Measurements from ENCODE around the gene DENND5A.

Gene DENND5A

DNA sequence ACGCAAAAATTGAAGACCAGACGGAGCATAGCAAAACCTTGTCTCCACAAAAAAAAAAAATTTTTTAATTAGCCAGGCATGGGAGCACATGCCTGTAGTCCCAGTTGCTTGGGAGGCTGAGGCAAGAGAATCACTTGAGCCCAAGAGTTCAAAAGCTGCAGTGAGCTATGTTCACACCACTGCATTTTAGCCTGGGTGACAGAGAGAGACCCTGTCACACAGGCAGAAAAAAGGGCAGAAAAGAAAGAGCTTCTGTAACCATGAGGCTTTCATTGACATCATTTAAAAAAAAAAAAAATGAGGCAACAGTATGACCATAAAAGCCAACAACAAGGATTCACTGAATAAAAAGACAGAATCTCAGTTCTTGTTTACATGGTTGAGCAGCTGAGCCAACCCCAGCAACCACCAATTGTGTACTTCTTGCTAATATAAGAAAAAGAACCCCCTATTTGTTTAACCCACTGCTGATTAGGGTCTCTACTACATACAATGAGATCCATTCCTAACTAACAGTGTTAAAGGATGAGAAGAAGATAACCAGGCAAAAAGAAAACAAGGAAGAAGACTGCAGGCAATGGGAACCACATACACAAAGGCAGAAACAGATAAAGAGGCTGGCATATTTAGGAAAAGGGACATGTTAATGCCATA is 87.6 kb downstream of the DENND5A start:
- Histone ChIP-seq H4K8ac (ENCODE audit: low read depth, low read length) (no peak overlapping the region), H3K4me3 (ENCODE audit: low read length) (no peak overlapping the region), H2BK15ac (replicated peaks; ENCODE audit: low read depth) (no peak overlapping the region), H3K79me1 (ENCODE audit: low read length) (peaks cover 3% of the 10 kb centered on the region), H3K27me3 (ENCODE audit: insufficient read depth, low read length, poor library complexity) (no peaks in the 10 kb centered on the region), H3K23ac (ENCODE audit: low read length) (no peak overlapping the region), H3K4ac (ENCODE audit: low read depth, low read length) (no peak overlapping the region), H2BK5ac (ENCODE audit: low read length) (no peak overlapping the region), H3K4me2 (ENCODE audit: low read length) (no peak overlapping the region), H3K4me1 (ENCODE audit: control insufficient read depth, low read depth, low read length) (peaks cover 10% of the 10 kb centered on the region), H3K18ac (ENCODE audit: low read length) (no peak overlapping the region), H3K9ac (ENCODE audit: low read length) (no peak overlapping the region), H3K36me3 (ENCODE audit: control insufficient read depth, insufficient read depth, low read length) (no peaks in the 10 kb centered on the region), H2BK120ac (ENCODE audit: low read depth, low read length) (peak overlapping the region; percentile 28), H3K27ac (ENCODE audit: low read depth, low read length) (peak overlapping the region; percentile 45), H3K79me2 (ENCODE audit: control insufficient read depth, insufficient read depth, low read length) (no peaks in the 10 kb centered on the region), H4K5ac (ENCODE audit: low read length) (no peak overlapping the region), H2AK5ac (ENCODE audit: low read length) (no peak overlapping the region), H3K56ac (ENCODE audit: low read length) (peak overlapping the region; percentile 53)
- peak; percentile 67 for DNase-seq
- no CpG with 5 or more reads among the region's 2 CpGs for WGBS (ENCODE audit: extremely low coverage, insufficient coverage, low lambda C conversion rate)

DNA sequence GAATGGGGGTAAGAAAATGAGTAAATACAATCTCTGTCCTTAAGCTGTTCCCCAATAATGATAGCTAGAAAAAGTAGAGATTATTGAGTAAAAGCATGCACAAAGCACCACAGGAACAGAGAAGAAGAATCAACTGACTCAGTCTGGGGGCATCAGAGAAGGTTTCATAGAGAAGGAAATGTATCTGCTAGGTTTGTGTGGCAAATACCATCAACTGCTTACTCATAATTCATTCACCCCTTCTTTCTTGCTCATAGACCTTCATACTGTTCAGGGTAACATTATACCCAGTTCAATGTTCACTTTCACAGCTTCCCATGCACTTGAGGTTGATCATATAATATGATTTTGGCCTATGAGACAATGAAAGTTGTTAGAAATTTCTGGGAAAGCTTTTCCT is 88.6 kb downstream of the DENND5A start:
- H3K4me3 ChIP-seq (ENCODE audit: low read length): no peak overlapping the region
- no peak overlapping the region for H4K8ac ChIP-seq (ENCODE audit: low read depth, low read length)
- H2BK15ac ChIP-seq (replicated peaks; ENCODE audit: low read depth): peak overlapping the region; percentile 57
- no peak overlapping the region for H4K5ac ChIP-seq (ENCODE audit: low read length)
- no peak overlapping the region for H2AK5ac ChIP-seq (ENCODE audit: low read length)
- H2BK120ac ChIP-seq (ENCODE audit: low read depth, low read length): no peak overlapping the region
- H3K18ac ChIP-seq (ENCODE audit: low read length): no peak overlapping the region
- H3K27me3 ChIP-seq (ENCODE audit: insufficient read depth, low read length, poor library complexity): no peaks in the 10 kb centered on the region
- H3K79me1 ChIP-seq (ENCODE audit: low read length): peaks cover 9% of the 10 kb centered on the region
- H3K23ac ChIP-seq (ENCODE audit: low read length): no peak overlapping the region
- H3K9ac ChIP-seq (ENCODE audit: low read length): no peak overlapping the region
- no peak overlapping the region for H3K4me2 ChIP-seq (ENCODE audit: low read length)
- no peaks in the 10 kb centered on the region for H3K36me3 ChIP-seq (ENCODE audit: control insufficient read depth, insufficient read depth, low read length)
- peaks cover 10% of the 10 kb centered on the region for H3K4me1 ChIP-seq (ENCODE audit: control insufficient read depth, low read depth, low read length)
- no peak for DNase-seq
- H3K56ac ChIP-seq (ENCODE audit: low read length): no peak overlapping the region
- H2BK5ac ChIP-seq (ENCODE audit: low read length): no peak overlapping the region
- no peak overlapping the region for H3K27ac ChIP-seq (ENCODE audit: low read depth, low read length)
- no peaks in the 10 kb centered on the region for H3K79me2 ChIP-seq (ENCODE audit: control insufficient read depth, insufficient read depth, low read length)
- no peak overlapping the region for H3K4ac ChIP-seq (ENCODE audit: low read depth, low read length)

DNA sequence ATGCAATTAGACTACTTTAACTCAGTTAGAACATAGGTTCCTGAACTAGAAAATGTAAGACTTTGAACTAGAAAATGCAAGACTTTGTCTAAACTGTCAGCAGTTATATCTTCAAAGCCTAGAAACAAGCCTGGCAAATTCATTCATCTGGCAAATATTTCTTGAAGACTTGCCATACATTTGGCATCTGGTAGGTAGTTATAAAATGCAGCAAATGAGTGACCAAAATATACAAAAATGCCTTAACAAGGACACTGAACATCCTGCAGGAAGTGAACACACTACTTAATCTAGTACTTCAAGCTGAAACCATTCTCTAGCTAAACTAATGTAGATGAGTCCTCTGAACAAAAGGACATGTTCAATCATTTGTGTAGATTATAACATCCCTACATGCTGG is 89.0 kb downstream of the DENND5A start:
- H3K79me2 ChIP-seq (ENCODE audit: control insufficient read depth, insufficient read depth, low read length): no peaks in the 10 kb centered on the region
- no peak overlapping the region for H3K56ac ChIP-seq (ENCODE audit: low read length)
- no peak overlapping the region for H2BK120ac ChIP-seq (ENCODE audit: low read depth, low read length)
- H3K23ac ChIP-seq (ENCODE audit: low read length): no peak overlapping the region
- H2BK15ac ChIP-seq (replicated peaks; ENCODE audit: low read depth): no peak overlapping the region
- no peak overlapping the region for H3K4ac ChIP-seq (ENCODE audit: low read depth, low read length)
- H2AK5ac ChIP-seq (ENCODE audit: low read length): no peak overlapping the region
- no peak overlapping the region for H3K27ac ChIP-seq (ENCODE audit: low read depth, low read length)
- no peaks in the 10 kb centered on the region for H3K27me3 ChIP-seq (ENCODE audit: insufficient read depth, low read length, poor library complexity)
- no peak overlapping the region for H4K8ac ChIP-seq (ENCODE audit: low read depth, low read length)
- no peak overlapping the region for H3K18ac ChIP-seq (ENCODE audit: low read length)
- no peaks in the 10 kb centered on the region for H3K36me3 ChIP-seq (ENCODE audit: control insufficient read depth, insufficient read depth, low read length)
- DNase-seq: no peak
- H4K5ac ChIP-seq (ENCODE audit: low read length): no peak overlapping the region
- no peak overlapping the region for H2BK5ac ChIP-seq (ENCODE audit: low read length)
- H3K4me3 ChIP-seq (ENCODE audit: low read length): no peak overlapping the region
- no peak overlapping the region for H3K9ac ChIP-seq (ENCODE audit: low read length)
- peaks cover 9% of the 10 kb centered on the region for H3K79me1 ChIP-seq (ENCODE audit: low read length)
- H3K4me1 ChIP-seq (ENCODE audit: control insufficient read depth, low read depth, low read length): peaks cover 10% of the 10 kb centered on the region
- no peak overlapping the region for H3K4me2 ChIP-seq (ENCODE audit: low read length)

DNA sequence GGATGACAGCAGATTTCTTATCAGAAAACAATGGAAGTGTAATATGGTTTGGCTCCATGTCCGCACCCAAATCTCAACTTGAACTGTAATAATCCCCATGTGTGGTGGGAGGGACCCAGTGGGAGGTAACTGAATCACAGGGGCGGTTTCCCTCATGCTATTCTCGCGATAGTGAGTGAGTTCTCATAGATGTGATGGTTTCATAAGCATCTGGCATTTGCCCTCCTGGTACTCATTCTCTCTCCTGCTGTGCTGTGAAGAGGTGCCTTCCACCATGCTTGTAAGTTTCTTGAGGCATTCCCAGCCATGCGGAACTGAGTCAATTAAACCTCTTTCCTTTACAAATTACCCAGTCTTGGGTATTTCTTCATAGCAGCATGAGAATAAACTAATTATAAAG is 92.8 kb downstream of the DENND5A start:
- peak; percentile 51 for DNase-seq
- Histone ChIP-seq H3K4me1 (ENCODE audit: control insufficient read depth, low read depth, low read length) (peaks cover 2% of the 10 kb centered on the region), H4K5ac (ENCODE audit: low read length) (no peak overlapping the region), H3K27ac (ENCODE audit: low read depth, low read length) (no peak overlapping the region), H3K4me3 (ENCODE audit: low read length) (no peak overlapping the region), H3K4ac (ENCODE audit: low read depth, low read length) (no peak overlapping the region), H2BK120ac (ENCODE audit: low read depth, low read length) (no peak overlapping the region), H3K27me3 (ENCODE audit: insufficient read depth, low read length, poor library complexity) (no peaks in the 10 kb centered on the region), H3K18ac (ENCODE audit: low read length) (no peak overlapping the region), H3K56ac (ENCODE audit: low read length) (no peak overlapping the region), H3K36me3 (ENCODE audit: control insufficient read depth, insufficient read depth, low read length) (no peaks in the 10 kb centered on the region), H3K4me2 (ENCODE audit: low read length) (no peak overlapping the region), H3K79me1 (ENCODE audit: low read length) (peaks cover 8% of the 10 kb centered on the region), H2AK5ac (ENCODE audit: low read length) (no peak overlapping the region), H3K23ac (ENCODE audit: low read length) (no peak overlapping the region), H2BK15ac (replicated peaks; ENCODE audit: low read depth) (no peak overlapping the region), H2BK5ac (ENCODE audit: low read length) (no peak overlapping the region), H4K8ac (ENCODE audit: low read depth, low read length) (no peak overlapping the region), H3K79me2 (ENCODE audit: control insufficient read depth, insufficient read depth, low read length) (no peaks in the 10 kb centered on the region), H3K9ac (ENCODE audit: low read length) (no peak overlapping the region)
- WGBS (ENCODE audit: extremely low coverage, insufficient coverage, low lambda C conversion rate): no CpG with 5 or more reads among the region's 5 CpGs

DNA sequence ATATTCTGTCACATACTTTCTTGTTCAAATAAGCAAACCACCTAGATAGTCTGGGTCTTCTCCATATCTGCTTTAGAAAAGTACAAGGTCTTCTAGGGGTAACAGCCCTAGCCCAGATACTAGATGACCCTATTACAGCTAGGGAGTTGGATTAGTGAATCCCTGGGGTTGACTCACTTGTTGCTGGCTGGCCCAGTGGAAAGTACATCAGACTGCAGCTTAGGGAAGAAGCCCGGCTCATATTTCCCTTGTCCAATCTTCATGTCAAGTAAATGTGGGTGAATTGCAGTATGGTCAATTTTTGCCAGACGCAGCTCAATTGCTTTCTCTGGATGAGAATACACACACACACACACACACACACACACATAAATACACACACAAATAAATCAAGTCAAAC is 94.7 kb downstream of the DENND5A start:
- Histone ChIP-seq H3K27ac (ENCODE audit: low read depth, low read length) (no peak overlapping the region), H3K18ac (ENCODE audit: low read length) (no peak overlapping the region), H3K4me3 (ENCODE audit: low read length) (no peak overlapping the region), H3K9ac (ENCODE audit: low read length) (no peak overlapping the region), H3K36me3 (ENCODE audit: control insufficient read depth, insufficient read depth, low read length) (peaks cover 3% of the 10 kb centered on the region), H3K27me3 (ENCODE audit: insufficient read depth, low read length, poor library complexity) (no peaks in the 10 kb centered on the region), H4K5ac (ENCODE audit: low read length) (no peak overlapping the region), H2AK5ac (ENCODE audit: low read length) (no peak overlapping the region), H4K8ac (ENCODE audit: low read depth, low read length) (no peak overlapping the region), H2BK15ac (replicated peaks; ENCODE audit: low read depth) (peak overlapping the region; percentile 36), H3K23ac (ENCODE audit: low read length) (no peak overlapping the region), H3K4me2 (ENCODE audit: low read length) (no peak overlapping the region), H2BK5ac (ENCODE audit: low read length) (no peak overlapping the region), H2BK120ac (ENCODE audit: low read depth, low read length) (peak overlapping the region; percentile 61), H3K56ac (ENCODE audit: low read length) (no peak overlapping the region), H3K4me1 (ENCODE audit: control insufficient read depth, low read depth, low read length) (peaks cover 2% of the 10 kb centered on the region), H3K4ac (ENCODE audit: low read depth, low read length) (no peak overlapping the region), H3K79me2 (ENCODE audit: control insufficient read depth, insufficient read depth, low read length) (no peaks in the 10 kb centered on the region), H3K79me1 (ENCODE audit: low read length) (peaks cover 8% of the 10 kb centered on the region)
- no CpG with 5 or more reads among the region's 2 CpGs for WGBS (ENCODE audit: extremely low coverage, insufficient coverage, low lambda C conversion rate)
- peak; percentile 19 for DNase-seq

DNA sequence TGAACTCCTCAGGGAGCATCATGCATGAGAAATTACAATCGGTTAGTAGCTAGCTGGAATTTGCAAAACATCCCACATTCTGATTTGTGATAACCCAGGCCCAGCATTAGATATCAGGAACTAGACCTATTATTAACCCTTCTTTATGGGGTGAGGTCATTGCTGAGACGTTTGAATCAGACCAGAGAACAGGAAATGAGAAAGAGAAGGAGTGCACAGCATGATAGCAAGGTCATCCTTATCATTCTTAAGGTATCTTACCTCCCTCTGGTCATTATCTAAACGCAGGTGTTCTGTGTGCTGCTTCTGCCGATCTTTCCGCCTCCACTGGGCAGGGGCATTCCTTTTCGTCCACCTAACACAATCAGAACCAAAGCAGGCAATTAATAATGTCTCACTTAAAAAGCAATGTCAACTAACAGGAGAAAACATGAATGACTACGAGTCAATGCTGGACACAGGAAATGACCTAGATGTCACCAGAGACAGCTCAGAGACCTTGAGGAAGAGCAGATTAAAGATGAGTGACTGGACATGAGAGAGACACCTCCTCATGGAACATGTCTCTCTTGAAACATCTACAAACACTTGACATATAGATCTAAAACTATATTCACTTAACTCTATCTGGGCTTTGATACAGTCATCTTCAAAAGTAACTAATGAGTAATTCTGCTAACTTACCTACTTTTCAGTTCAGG is 95.4 kb downstream of the DENND5A start:
- H3K27me3 ChIP-seq (ENCODE audit: insufficient read depth, low read length, poor library complexity): no peaks in the 10 kb centered on the region
- H3K4me1 ChIP-seq (ENCODE audit: control insufficient read depth, low read depth, low read length): peaks cover 2% of the 10 kb centered on the region
- H3K36me3 ChIP-seq (ENCODE audit: control insufficient read depth, insufficient read depth, low read length): peaks cover 3% of the 10 kb centered on the region
- no peak overlapping the region for H2BK120ac ChIP-seq (ENCODE audit: low read depth, low read length)
- no peak overlapping the region for H2BK5ac ChIP-seq (ENCODE audit: low read length)
- no peak overlapping the region for H3K4me2 ChIP-seq (ENCODE audit: low read length)
- H2AK5ac ChIP-seq (ENCODE audit: low read length): no peak overlapping the region
- peaks cover 8% of the 10 kb centered on the region for H3K79me1 ChIP-seq (ENCODE audit: low read length)
- no peak overlapping the region for H3K18ac ChIP-seq (ENCODE audit: low read length)
- no peak overlapping the region for H3K56ac ChIP-seq (ENCODE audit: low read length)
- H3K4ac ChIP-seq (ENCODE audit: low read depth, low read length): no peak overlapping the region
- no peak overlapping the region for H4K5ac ChIP-seq (ENCODE audit: low read length)
- H3K9ac ChIP-seq (ENCODE audit: low read length): no peak overlapping the region
- no CpG with 5 or more reads among the region's 7 CpGs for WGBS (ENCODE audit: extremely low coverage, insufficient coverage, low lambda C conversion rate)
- H3K27ac ChIP-seq (ENCODE audit: low read depth, low read length): no peak overlapping the region
- H3K79me2 ChIP-seq (ENCODE audit: control insufficient read depth, insufficient read depth, low read length): no peaks in the 10 kb centered on the region
- DNase-seq: peak; percentile 88
- H3K23ac ChIP-seq (ENCODE audit: low read length): no peak overlapping the region
- no peak overlapping the region for H3K4me3 ChIP-seq (ENCODE audit: low read length)
- no peak overlapping the region for H2BK15ac ChIP-seq (replicated peaks; ENCODE audit: low read depth)
- H4K8ac ChIP-seq (ENCODE audit: low read depth, low read length): no peak overlapping the region
